Pons (tissue), 1 donor: ENCODE results near the gene SEPTIN5.
A peak's percentile ranks its signal among the peaks of the same experiment; 100 is the strongest.

Experiments used
- DNase-seq: peaks from one replicate; pipeline ENCODE4 v3.0.0-alpha.2; 2016; ENCODE audit warnings: low spot score

SEPTIN5 gene

GRCh38 chr22:19705181-19705934 is 8.9 kb upstream of the SEPTIN5 start:
- no peak for DNase-seq

- no peak for DNase-seq
These were observed 7.6 kb upstream of the SEPTIN5 start for GRCh38 chr22:19706661-19707151.

GRCh38 chr22:19707347-19708290 is 6.7 kb upstream of the SEPTIN5 start:
- no peak for DNase-seq

GRCh38 chr22:19708321-19709011 is 5.8 kb upstream of the SEPTIN5 start:
- no peak for DNase-seq

- no peak for DNase-seq
These were observed 5.1 kb upstream of the SEPTIN5 start for GRCh38 chr22:19709063-19709769.

- DNase-seq, result no peak
These were observed 4.1 kb upstream of the SEPTIN5 start for GRCh38 chr22:19710020-19710768.

GRCh38 chr22:19710769-19711106 is 3.6 kb upstream of the SEPTIN5 start:
- DNase-seq, result no peak

- DNase-seq, result no peak
These were observed 1.1 kb upstream of the SEPTIN5 start for GRCh38 chr22:19713245-19713644.

- no peak for DNase-seq
These were observed 522 bp upstream of the SEPTIN5 start for GRCh38 chr22:19713650-19714311.

GRCh38 chr22:19715188-19715930 is 1.1 kb downstream of the SEPTIN5 start:
- no peak for DNase-seq

- no peak for DNase-seq
These were observed 1.9 kb downstream of the SEPTIN5 start for GRCh38 chr22:19716041-19716828.

- no peak for DNase-seq
These were observed 2.5 kb downstream of the SEPTIN5 start for GRCh38 chr22:19716829-19717105.

GRCh38 chr22:19717181-19717580 is 2.9 kb downstream of the SEPTIN5 start:
- DNase-seq, result no peak

- peak; percentile 28 for DNase-seq
These were observed 3.6 kb downstream of the SEPTIN5 start for GRCh38 chr22:19717691-19718455.

- DNase-seq, result no peak
These were observed 4.2 kb downstream of the SEPTIN5 start for GRCh38 chr22:19718456-19719049.

GRCh38 chr22:19719050-19719482 is 4.8 kb downstream of the SEPTIN5 start:
- no peak for DNase-seq

- DNase-seq, result no peak
These were observed 5.3 kb downstream of the SEPTIN5 start for GRCh38 chr22:19719488-19720021.
